HG03432 (cell line): ENCODE data around the gene GOLGA6L24.
"Not testable (repeated sequence)": the region's sequence is repeated elsewhere in the genome, so short reads cannot be mapped to it uniquely, and the experiment has no call there.

Source experiments
- ATAC-seq: cut with Tn5 transposase; IDR thresholded peaks from one replicate; pipeline ENCODE4 v1.9.1; 2021; ENCODE audit warnings: mild to moderate bottlenecking, moderate library complexity; ENCODE audit not compliant: unreplicated experiment

The GOLGA6L24 gene, protein sequence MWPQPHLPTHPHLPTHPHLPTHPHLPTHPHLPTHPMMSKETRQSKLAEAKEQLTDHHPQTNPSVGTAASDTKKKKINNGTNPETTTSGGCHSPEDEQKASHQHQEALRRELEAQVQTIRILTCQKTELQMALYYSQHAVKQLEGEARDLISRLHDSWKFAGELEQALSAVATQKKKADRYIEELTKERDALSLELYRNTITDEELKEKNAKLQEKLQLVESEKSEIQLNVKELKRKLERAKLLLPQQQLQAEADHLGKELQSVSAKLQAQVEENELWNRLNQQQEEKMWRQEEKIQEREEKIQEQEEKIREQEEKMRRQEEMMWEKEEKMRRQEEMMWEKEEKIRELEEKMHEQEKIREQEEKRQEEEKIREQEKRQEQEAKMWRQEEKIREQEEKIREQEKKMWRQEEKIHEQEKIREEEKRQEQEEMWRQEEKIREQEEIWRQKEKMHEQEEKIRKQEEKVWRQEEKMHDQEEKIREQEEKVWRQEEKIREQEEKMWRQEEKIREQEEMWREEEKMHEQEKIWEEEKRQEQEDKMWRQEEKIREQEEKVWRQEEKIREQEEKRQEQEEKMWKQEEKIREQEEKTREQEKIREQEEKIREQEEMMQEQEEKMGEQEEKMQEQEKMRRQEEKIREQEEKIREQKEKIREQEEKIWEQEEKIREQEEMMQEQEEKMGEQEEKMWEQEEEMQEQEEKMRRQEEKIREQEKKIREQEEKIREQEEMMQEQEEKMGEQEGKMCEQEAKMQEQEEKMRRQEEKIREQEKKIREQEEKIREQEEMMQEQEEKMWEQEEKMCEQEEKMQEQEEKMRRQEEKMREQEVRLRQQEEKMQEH

DNA sequence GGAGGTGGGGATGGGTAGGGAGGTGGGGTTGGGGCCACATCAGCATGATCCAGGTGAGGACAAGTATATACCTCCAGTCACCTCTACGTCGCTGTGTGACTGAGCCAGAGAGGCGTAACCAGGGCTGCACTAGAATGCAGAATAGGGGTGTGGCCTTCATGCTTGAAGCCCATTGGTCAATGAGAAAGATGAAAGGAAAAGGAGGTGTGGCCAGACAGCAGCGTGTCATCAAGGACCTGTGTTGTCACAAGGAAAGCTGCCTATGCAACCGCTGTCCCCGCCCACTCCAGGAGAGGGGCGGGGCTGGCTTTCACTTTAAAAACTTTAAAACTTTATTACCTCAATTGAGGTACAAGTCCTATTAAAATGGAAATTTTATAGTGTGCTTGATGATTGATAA is at the start of gene GOLGA6L24:
GOLGA6L24 (minus strand) TSS at position 101 of the 400 bp plus-strand sequence; CDS start at position 40, 61 bp downstream.
- not testable (repeated sequence) for ATAC-seq

- not testable (repeated sequence) for ATAC-seq
Observed at GRCh38 chr15:28402774-28403435, 45.0 kb upstream of the GOLGA6L24 start.

DNA sequence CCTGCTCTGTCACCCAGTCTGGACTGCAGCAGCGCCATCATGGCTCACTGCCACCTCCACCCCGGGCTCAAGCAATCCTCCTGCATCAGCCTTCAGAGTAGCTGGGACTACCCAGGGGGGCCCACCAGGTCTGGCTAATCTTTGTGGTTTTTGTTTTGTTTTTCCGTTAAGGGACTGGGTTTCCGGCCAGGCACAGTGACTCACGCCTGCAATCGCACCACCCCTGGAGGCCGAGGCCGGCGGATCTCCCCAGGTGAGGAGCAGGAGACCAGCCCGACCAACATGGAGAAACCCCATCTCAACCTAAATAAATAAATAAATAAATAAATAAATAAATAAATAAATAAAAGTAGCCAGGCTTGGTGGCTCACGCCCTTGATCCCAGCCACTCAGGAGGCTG is 38.1 kb upstream of the GOLGA6L24 start:
- not testable (repeated sequence) for ATAC-seq

GRCh38 chr15:28380053-28380452 is 22.2 kb upstream of the GOLGA6L24 start:
- not testable (repeated sequence) for ATAC-seq

DNA sequence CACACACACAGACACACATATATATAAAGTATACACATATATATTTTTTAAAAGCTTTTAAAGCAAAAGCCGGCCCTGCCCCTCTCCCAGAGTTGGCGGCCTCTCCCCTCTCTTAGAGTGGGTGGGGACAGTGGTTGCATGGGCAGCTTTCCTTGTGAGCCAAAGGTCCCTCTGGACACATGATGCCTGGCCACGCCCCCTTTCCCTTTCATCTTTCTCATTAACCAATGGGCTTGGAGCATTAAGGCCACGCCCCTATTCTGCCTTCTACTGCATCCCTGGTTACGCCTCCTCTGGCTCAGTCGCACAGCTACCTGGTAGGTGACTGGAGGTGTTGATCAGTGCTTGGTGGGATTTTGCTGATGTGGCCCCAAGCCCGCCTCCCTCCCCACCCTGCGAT is 20.5 kb upstream of the GOLGA6L24 start, which contains the start of gene GOLGA8F:
GOLGA8F (plus strand) TSS at position 301 of the 400 bp plus-strand sequence; CDS start at position 399, 98 bp downstream.
- not testable (repeated sequence) for ATAC-seq

GRCh38 chr15:28365502-28365901 is 7.6 kb upstream of the GOLGA6L24 start:
- ATAC-seq, result not testable (repeated sequence)

DNA sequence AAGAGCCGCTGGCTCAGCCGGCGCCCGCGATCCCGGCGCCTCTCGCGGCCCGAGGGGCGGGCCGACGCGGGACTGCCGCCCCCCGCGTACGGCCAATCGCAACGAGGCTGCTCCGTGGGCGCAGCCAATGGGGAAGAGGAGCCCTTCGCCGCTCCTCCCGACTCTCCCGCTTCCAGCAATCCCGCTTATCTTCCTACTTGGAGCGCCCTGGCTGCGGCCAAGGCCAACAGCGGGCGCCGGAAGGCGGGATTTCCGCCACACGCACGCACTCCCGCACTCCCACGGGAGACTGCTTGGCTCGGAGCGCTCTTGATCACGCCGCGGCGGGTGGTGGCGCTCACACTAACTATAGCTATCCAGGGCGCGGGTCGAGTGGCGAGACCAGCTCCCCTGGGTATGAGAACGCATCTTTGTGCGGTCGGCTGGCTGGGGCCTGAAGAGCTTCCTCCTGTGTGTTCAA is 35.7 kb downstream of the GOLGA6L24 start, which contains the start of gene HERC2:
HERC2 (minus strand) TSS at position 51 of the 460 bp plus-strand sequence. CDS start 746 bp downstream, outside the sequence.
- ATAC-seq, result not testable (repeated sequence)

- not testable (repeated sequence) for ATAC-seq
Observed at GRCh38 chr15:28321358-28322078, 36.4 kb downstream of the GOLGA6L24 start.

DNA sequence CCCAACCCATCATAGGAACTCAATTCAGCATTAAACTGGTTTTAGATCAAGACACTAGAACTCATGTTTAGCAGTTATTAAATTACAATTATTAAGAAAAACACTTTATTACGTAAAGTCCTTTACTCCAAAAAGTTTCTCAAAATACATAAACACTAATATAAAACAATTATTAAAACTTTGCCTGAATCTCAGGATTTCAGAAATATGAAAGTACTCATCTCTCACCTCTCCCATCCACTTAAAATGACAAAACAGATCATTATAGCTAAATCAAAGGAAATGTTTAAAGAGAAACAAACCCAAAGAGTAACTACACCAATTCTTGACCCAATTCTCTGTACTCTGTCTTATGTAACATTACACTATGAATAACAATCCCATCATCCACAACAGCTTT is 38.2 kb downstream of the GOLGA6L24 start:
- ATAC-seq, result not testable (repeated sequence)

DNA sequence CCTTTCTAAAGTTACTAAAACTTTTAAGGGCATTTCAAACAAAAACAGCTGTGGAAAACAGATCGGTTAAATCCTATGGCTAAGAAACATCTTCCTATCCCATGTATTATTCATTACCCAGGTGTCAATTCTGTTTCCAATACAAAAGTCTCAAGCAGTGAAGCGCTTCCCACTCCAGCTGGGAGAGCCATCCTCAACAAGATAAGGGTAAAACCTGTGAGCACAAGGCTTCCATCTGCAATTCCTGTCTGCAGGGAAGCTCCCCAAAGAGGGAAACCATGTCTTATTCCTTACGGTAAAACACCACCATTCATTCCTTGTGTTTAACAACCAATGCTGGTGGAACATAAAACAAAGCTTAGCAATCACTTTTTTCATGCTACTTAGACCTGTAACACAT is 39.1 kb downstream of the GOLGA6L24 start:
- ATAC-seq, result not testable (repeated sequence)

DNA sequence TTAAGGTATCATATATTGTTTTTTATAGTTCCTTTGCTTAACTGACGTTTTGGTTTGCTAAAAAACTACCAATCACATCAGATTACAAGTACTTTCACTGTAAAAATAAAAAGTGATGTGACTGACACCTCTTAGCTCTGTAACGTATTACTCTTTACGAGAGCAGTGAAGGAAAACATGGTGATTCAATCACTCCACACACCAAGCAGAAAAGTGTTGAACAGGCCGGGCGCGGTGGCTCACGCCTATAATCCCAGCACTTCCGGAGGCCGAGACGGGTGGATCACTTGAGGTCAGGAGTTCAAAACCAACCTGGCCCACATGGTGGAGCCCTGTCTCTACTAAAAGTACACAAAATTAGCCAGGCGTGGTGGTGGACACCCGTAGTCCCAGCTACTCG is 39.8 kb downstream of the GOLGA6L24 start:
- not testable (repeated sequence) for ATAC-seq

DNA sequence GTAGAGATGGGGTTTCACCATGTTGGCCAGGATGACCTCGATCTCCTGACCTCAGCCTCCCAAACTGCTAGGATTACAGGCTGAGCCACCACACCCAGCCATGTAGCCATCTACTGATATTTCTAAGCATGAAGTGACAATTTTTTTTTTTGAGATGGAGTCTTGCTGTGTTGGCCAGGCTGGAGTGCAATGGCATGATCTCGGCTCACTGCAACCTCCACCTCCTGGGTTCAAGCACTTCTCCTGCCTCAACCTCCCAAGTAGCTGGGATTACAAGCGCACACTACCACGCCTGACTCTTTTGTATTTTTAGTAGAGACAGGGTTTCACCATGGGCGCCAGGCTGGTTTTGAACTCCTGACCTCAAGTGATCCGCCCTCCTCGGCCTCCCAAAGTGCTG is 40.9 kb downstream of the GOLGA6L24 start:
- not testable (repeated sequence) for ATAC-seq

DNA sequence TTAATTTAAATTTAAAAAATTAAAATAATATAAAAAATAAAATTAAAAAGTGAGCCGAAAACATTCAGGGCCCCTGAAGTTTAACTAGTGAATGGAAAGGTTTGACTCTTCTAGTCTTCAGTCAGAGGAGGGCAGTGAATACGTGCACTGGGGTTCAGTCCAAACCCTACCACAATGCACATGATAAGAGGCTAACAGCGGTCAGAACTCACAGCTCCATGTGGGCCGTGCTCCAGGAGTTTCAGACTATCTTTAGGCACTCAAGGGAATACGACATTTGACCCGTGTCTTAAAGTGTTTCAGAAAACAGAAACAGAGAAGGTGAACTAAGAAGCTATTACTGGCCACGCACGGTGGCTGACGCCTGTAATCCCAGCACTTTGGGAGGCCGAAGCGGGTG is 47.4 kb downstream of the GOLGA6L24 start:
- ATAC-seq, result not testable (repeated sequence)

GRCh38 chr15:28308718-28309117 is 49.2 kb downstream of the GOLGA6L24 start:
- not testable (repeated sequence) for ATAC-seq
